Mesenchymal stem cell (in vitro differentiated cells and primary cell): ENCODE results near the gene MAP7.
"Not testable (repeated sequence)": the region's sequence is repeated elsewhere in the genome, so short reads cannot be mapped to it uniquely, and the experiment has no call there.

Experiments used
- DNase-seq: peaks from one replicate; pipeline ENCODE4 v3.0.0-alpha.2; 2013
- H2AFZ ChIP-seq: one replicate; pipeline ENCODE4 v1.6.1; 2013; ENCODE audit warnings: low read depth, mild to moderate bottlenecking, control low read depth, inconsistent platforms, low read length, moderate library complexity
- H2AK5ac ChIP-seq: 2 replicates; pipeline ENCODE4 v1.6.1; 2013; ENCODE audit warnings: low read length, moderate library complexity, mild to moderate bottlenecking, inconsistent platforms; ENCODE audit not compliant: severe bottlenecking
- H2BK120ac ChIP-seq: one replicate; pipeline ENCODE4 v1.6.1; 2013; ENCODE audit warnings: low read depth, mild to moderate bottlenecking, inconsistent platforms, low read length, moderate library complexity
- H2BK12ac ChIP-seq, 2 experiments: one replicate each; pipeline ENCODE4 v1.6.1; 2013; ENCODE audit warnings: inconsistent platforms in 2 of 2, low read length in 2 of 2, mild to moderate bottlenecking in 2 of 2, moderate library complexity in 2 of 2, control low read depth in 1 of 2
- H2BK15ac ChIP-seq: one replicate; pipeline ENCODE4 v1.6.1; 2013; ENCODE audit warnings: mild to moderate bottlenecking, low read depth, inconsistent platforms; ENCODE audit not compliant: poor library complexity, severe bottlenecking
- H2BK5ac ChIP-seq: 2 replicates; pipeline ENCODE4 v1.6.1; 2013; ENCODE audit warnings: low read depth, mild to moderate bottlenecking, low read length, control low read depth, inconsistent platforms; ENCODE audit not compliant: poor library complexity, severe bottlenecking
- H3K14ac ChIP-seq, 2 experiments: one replicate each; pipeline ENCODE4 v1.6.1; 2013; ENCODE audit warnings: inconsistent platforms in 2 of 2, low read length in 2 of 2, control low read depth in 1 of 2, mild to moderate bottlenecking in 1 of 2, moderate library complexity in 1 of 2
- H3K18ac ChIP-seq, 2 experiments: one replicate each; pipeline ENCODE4 v1.6.1; 2013; ENCODE audit warnings: inconsistent platforms in 2 of 2, low read length in 2 of 2, control low read depth in 1 of 2, low read depth in 1 of 2, mild to moderate bottlenecking in 1 of 2
- H3K23ac ChIP-seq, 2 experiments: one replicate each; pipeline ENCODE4 v1.6.1; 2013; ENCODE audit warnings: inconsistent platforms in 2 of 2, low read length in 2 of 2, mild to moderate bottlenecking in 2 of 2, moderate library complexity in 2 of 2, control low read depth in 1 of 2
- H3K27ac ChIP-seq: 2 replicates; pipeline ENCODE4 v1.5.1; 2013; ENCODE audit warnings: mild to moderate bottlenecking, moderate library complexity, low read length, control low read depth, inconsistent platforms; ENCODE audit not compliant: poor library complexity, severe bottlenecking
- H3K27me3 ChIP-seq, 2 experiments: 2 replicates each; pipeline versions ENCODE4 v1.6.1 to v1.7.0; 2013; ENCODE audit warnings: low read length in 2 of 2, mild to moderate bottlenecking in 2 of 2, moderate library complexity in 2 of 2, control low read depth in 1 of 2, inconsistent platforms in 1 of 2; ENCODE audit not compliant: control insufficient read depth in 1 of 2, insufficient read depth in 1 of 2
- H3K36me3 ChIP-seq, 2 experiments: 2 replicates each; pipeline versions ENCODE4 v1.6.1 to v1.7.0; 2013; ENCODE audit warnings: low read length in 2 of 2, control low read depth in 1 of 2, inconsistent platforms in 1 of 2, low read depth in 1 of 2, mild to moderate bottlenecking in 1 of 2; ENCODE audit not compliant: insufficient read depth in 2 of 2, control insufficient read depth in 1 of 2
- H3K4ac ChIP-seq, 2 experiments: one replicate each; pipeline ENCODE4 v1.6.1; 2013; ENCODE audit warnings: inconsistent platforms in 2 of 2, low read length in 2 of 2, mild to moderate bottlenecking in 2 of 2, moderate library complexity in 2 of 2, control low read depth in 1 of 2, low read depth in 1 of 2
- H3K4me1 ChIP-seq: 2 replicates; pipeline ENCODE4 v1.6.1; 2013; ENCODE audit warnings: low read depth, low read length, control low read depth; ENCODE audit not compliant: control insufficient read depth, insufficient read depth
- H3K4me2 ChIP-seq: 2 replicates; pipeline ENCODE4 v1.6.1; 2013; ENCODE audit warnings: low read length, mild to moderate bottlenecking, inconsistent platforms; ENCODE audit not compliant: poor library complexity, severe bottlenecking
- H3K4me3 ChIP-seq, 2 experiments: 2 replicates each; pipeline versions ENCODE4 v1.5.1 to v1.7.0; 2013; ENCODE audit warnings: low read length in 2 of 2, mild to moderate bottlenecking in 2 of 2, control low read depth in 1 of 2, low read depth in 1 of 2; ENCODE audit not compliant: insufficient read depth in 1 of 2
- H3K79me1 ChIP-seq: replicated peaks from 2 replicates; pipeline ENCODE4 v1.6.1; 2013; ENCODE audit warnings: mild to moderate bottlenecking, control low read depth, low read length, inconsistent platforms; ENCODE audit not compliant: poor library complexity, severe bottlenecking
- H3K9ac ChIP-seq: 2 replicates; pipeline ENCODE4 v1.7.0; 2013; ENCODE audit warnings: mild to moderate bottlenecking, low read length, moderate library complexity
- H3K9me3 ChIP-seq: 2 replicates; pipeline ENCODE4 v1.7.0; 2013; ENCODE audit warnings: mild to moderate bottlenecking, low read length; ENCODE audit not compliant: control insufficient read depth
- H4K8ac ChIP-seq: one replicate; pipeline ENCODE4 v1.6.1; 2013; ENCODE audit warnings: inconsistent platforms, mild to moderate bottlenecking, low read length, moderate library complexity
- H4K91ac ChIP-seq: one replicate; pipeline ENCODE4 v1.6.1; 2013; ENCODE audit warnings: mild to moderate bottlenecking, low read length, inconsistent platforms
- WGBS: methylation state at CpG from one replicate; pipeline ENCODE4 v1.1.7; 2013; ENCODE audit warnings: mixed read lengths; 5-methylcytosine and 5-hydroxymethylcytosine counted together

The MAP7 gene

DNA sequence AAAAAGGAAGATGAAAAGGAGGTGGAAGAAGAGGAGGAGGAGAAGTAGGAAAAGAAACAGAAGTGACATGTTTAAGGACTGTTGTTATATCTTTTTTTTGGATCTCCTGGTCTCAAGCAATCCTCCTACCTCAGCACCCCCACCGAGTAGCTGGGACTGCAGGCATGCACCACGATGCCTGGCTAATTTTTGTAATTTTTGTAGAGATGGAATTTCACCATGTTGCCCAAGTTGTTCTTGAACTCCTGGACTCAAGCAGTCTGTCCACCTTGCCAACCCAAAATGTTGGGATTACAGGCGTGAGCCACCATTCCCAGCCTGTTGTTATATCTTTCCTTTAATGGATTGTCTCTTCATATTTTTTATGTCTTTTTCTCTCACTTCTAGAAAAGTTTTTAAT lies 241.1 kb downstream of the MAP7 start:
- H2BK12ac ChIP-seq: no peak overlapping the region
- 61% methylated on average over 2 of the region's 3 CpGs for WGBS
- no peak overlapping the region for H2BK120ac ChIP-seq
- DNase-seq: no peak
- no peak overlapping the region for H4K8ac ChIP-seq
- no peak overlapping the region for H2BK5ac ChIP-seq
- H2BK15ac ChIP-seq: no peak overlapping the region
- H3K79me1 ChIP-seq: no peaks in the 10 kb centered on the region
- no peak overlapping the region for H4K91ac ChIP-seq
- H3K14ac ChIP-seq: no peak overlapping the region
- no peak overlapping the region for H3K18ac ChIP-seq
- no peak overlapping the region for H3K23ac ChIP-seq
- H3K27me3 ChIP-seq: no peaks in the 10 kb centered on the region
- no peak overlapping the region for H2AFZ ChIP-seq
- H3K36me3 ChIP-seq: no peaks in the 10 kb centered on the region
- H3K4ac ChIP-seq: no peak overlapping the region
- no peak overlapping the region for H3K9ac ChIP-seq
- H3K27ac ChIP-seq: no peak overlapping the region
- H3K9me3 ChIP-seq: no peaks in the 10 kb centered on the region
- H3K4me3 ChIP-seq: no peak overlapping the region
- no peak overlapping the region for H3K4me2 ChIP-seq
- H2AK5ac ChIP-seq: no peak overlapping the region
- no peaks in the 10 kb centered on the region for H3K4me1 ChIP-seq

DNA sequence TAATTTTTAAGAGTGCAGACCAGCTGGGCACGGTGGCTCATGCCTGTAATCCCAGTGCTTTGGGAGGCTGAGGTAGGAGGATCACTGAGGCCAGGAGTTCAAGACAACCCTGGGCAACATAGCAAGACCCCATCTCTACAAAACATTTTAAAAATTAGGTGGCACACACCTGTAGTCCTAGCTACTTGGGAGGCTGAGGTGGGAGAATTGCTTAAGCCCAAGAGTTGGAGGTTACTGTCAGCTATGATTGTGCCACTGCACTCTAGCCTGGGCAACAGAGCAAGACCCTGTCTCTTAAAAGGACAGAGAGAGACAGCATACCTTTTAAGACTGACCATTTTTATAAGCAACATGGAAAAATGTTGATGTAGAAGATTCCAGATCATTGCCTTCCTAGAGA lies 241.8 kb downstream of the MAP7 start:
- not testable (repeated sequence) for H2BK5ac ChIP-seq, H2AFZ ChIP-seq, H3K4me3 ChIP-seq, H3K18ac ChIP-seq, H2AK5ac ChIP-seq, H4K8ac ChIP-seq, H3K9ac ChIP-seq, H3K4me2 ChIP-seq, H3K23ac ChIP-seq, H3K27me3 ChIP-seq, H2BK15ac ChIP-seq, H2BK120ac ChIP-seq, H3K4me1 ChIP-seq, DNase-seq, H3K4ac ChIP-seq, H3K14ac ChIP-seq, H3K27ac ChIP-seq, H4K91ac ChIP-seq, H3K79me1 ChIP-seq, H3K36me3 ChIP-seq, H3K9me3 ChIP-seq, H2BK12ac ChIP-seq
- no CpG with 5 or more reads among the region's 1 CpG for WGBS

DNA sequence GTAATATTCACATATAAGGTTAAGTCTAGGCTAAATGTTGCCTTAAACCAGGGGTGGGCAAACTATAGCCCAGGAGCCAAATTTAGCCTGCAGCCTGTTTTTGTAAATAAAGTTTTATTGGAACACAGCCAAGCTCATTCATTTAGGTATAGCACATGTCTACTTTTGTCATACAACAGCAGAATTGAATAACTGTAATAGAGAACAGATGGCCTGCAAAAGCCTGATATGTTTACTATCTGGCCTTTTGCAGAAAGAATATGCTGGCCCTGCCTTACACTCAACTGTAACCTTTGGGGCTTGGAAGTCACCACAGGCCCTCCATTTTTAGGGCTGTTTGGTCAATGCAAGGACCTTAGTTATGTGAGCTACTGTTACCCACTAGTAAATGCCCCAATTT lies 242.9 kb downstream of the MAP7 start:
- no peak overlapping the region for H2AK5ac ChIP-seq
- no peak overlapping the region for H2BK12ac ChIP-seq
- H3K14ac ChIP-seq: no peak overlapping the region
- H3K27me3 ChIP-seq: no peaks in the 10 kb centered on the region
- no peak overlapping the region for H3K4me2 ChIP-seq
- no peak overlapping the region for H2BK15ac ChIP-seq
- no peak overlapping the region for H2BK120ac ChIP-seq
- no peak overlapping the region for H3K27ac ChIP-seq
- H3K4me3 ChIP-seq: no peak overlapping the region
- no peak for DNase-seq
- H3K36me3 ChIP-seq: no peaks in the 10 kb centered on the region
- H3K4ac ChIP-seq: no peak overlapping the region
- no peaks in the 10 kb centered on the region for H3K9me3 ChIP-seq
- H2BK5ac ChIP-seq: no peak overlapping the region
- no peak overlapping the region for H4K91ac ChIP-seq
- no peak overlapping the region for H3K18ac ChIP-seq
- H3K4me1 ChIP-seq: no peaks in the 10 kb centered on the region
- no peak overlapping the region for H2AFZ ChIP-seq
- no peak overlapping the region for H4K8ac ChIP-seq
- no peak overlapping the region for H3K9ac ChIP-seq
- H3K79me1 ChIP-seq: no peaks in the 10 kb centered on the region
- H3K23ac ChIP-seq: no peak overlapping the region

DNA sequence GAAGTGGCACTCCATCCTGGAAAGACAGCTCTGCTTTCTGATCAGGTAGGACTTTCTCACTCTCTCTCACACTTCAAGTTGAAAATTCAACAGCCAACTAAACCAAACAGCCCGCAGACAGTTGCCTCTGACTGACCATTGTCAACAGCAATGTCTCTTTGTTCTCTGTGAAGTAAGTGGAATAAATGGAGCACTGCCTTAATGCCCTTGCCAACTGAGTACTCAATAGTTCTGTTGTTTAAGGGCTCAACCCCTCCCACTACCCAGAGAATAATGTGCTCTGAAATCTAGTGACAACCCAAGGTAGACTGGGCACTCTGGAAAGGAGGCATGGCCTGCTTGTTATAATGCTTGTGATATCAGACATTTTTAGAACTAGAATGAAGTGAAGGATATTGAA lies 243.8 kb downstream of the MAP7 start:
- no peaks in the 10 kb centered on the region for H3K9me3 ChIP-seq
- no peak overlapping the region for H3K27ac ChIP-seq
- H3K23ac ChIP-seq: no peak overlapping the region
- DNase-seq: no peak
- WGBS: no CpG with 5 or more reads among the region's 1 CpG
- no peak overlapping the region for H3K4me3 ChIP-seq
- H3K9ac ChIP-seq: no peak overlapping the region
- H2AK5ac ChIP-seq: no peak overlapping the region
- no peak overlapping the region for H3K4me2 ChIP-seq
- no peak overlapping the region for H2BK12ac ChIP-seq
- H3K36me3 ChIP-seq: no peaks in the 10 kb centered on the region
- no peak overlapping the region for H2BK15ac ChIP-seq
- no peak overlapping the region for H4K8ac ChIP-seq
- H3K4me1 ChIP-seq: no peaks in the 10 kb centered on the region
- no peak overlapping the region for H3K18ac ChIP-seq
- H3K4ac ChIP-seq: no peak overlapping the region
- H3K14ac ChIP-seq: no peak overlapping the region
- H4K91ac ChIP-seq: no peak overlapping the region
- no peaks in the 10 kb centered on the region for H3K79me1 ChIP-seq
- H2AFZ ChIP-seq: no peak overlapping the region
- no peaks in the 10 kb centered on the region for H3K27me3 ChIP-seq
- H2BK120ac ChIP-seq: no peak overlapping the region
- no peak overlapping the region for H2BK5ac ChIP-seq
